Prostate gland (tissue), 2 donors: ENCODE results near the gene CCNT2. TPM values are rescaled to one million over a fixed set of nuclear protein-coding genes. Genes with fewer than 3 reads are reported as not detected.

Experiments
- DNase-seq: peaks from one replicate; pipeline ENCODE4 v3.0.0-alpha.2; 2019; ENCODE audit warnings: low spot score
- H3K27ac ChIP-seq, 2 donors: fragments of 200-600 bp; sonication (generic); 2 replicates each; pipeline ENCODE4 v1.5.1; 2017 to 2019
- H3K27me3 ChIP-seq: fragments of 200-600 bp; sonication (generic); replicated peaks from 2 replicates; pipeline ENCODE4 v1.5.1; 2019; ENCODE audit not compliant: insufficient read depth
- H3K36me3 ChIP-seq, 2 donors: fragments of 200-600 bp; sonication (generic); 1 replicate in 1 of 2; 2 replicates in 1 of 2; pipeline versions ENCODE4 v1.5.1 to v1.8.1; 2017 to 2019
- H3K4me1 ChIP-seq: fragments of 200-600 bp; sonication (generic); replicated peaks from 2 replicates; pipeline ENCODE4 v1.5.1; 2019
- H3K4me3 ChIP-seq, 2 donors: fragments of 200-600 bp; sonication (generic); 2 replicates each; pipeline ENCODE4 v1.5.1; 2017 to 2019
- H3K9me3 ChIP-seq: fragments of 200-600 bp; sonication (generic); 2 replicates; pipeline ENCODE4 v1.5.1; 2017
- POLR2A ChIP-seq: fragments of 450-650 bp; IDR thresholded peaks from one replicate; pipeline ENCODE4 v1.6.1; 2016; ENCODE audit warnings: antibody characterized with exemption, mild to moderate bottlenecking
- POLR2AphosphoS5 ChIP-seq: sonication (generic); formaldehyde crosslinking; IDR thresholded peaks from one replicate; pipeline ENCODE4 v1.6.1; 2017; ENCODE audit warnings: antibody characterized with exemption
- WGBS: methylation state at CpG from one replicate; pipeline ENCODE4 v1.1.5; 2018; 5-methylcytosine and 5-hydroxymethylcytosine counted together
- intact Hi-C: fragments of 100-400 bp; cut with DNase I; formaldehyde crosslinking; loops from one replicate; pipeline ENCODE4 v1.14.2; 2022
- total RNA-seq, 2 donors: library from RNA; depleted of rRNA; stranded (reverse); fragments of >200 nt; gene quantifications; one replicate each; pipeline ENCODE4 v1.1.0, GENCODE V29; 2016
- TF ChIP-seq, protein P1 (sequence below), 4 experiments: fragments of 200-600 bp in 2 of 4; fragments of 450-650 bp in 2 of 4; sonication (generic) in 2 of 4; IDR thresholded peaks; 1 replicate in 3 of 4; 2 replicates in 1 of 4; pipeline ENCODE4 v1.5.1; 2016 to 2019; ENCODE audit warnings: antibody characterized with exemption in 4 of 4, mild to moderate bottlenecking in 2 of 4, moderate library complexity in 2 of 4

CCNT2 gene
- total RNA-seq, 2 donors from 2014 or later = 24.1 to 34.8 TPM

DNA sequence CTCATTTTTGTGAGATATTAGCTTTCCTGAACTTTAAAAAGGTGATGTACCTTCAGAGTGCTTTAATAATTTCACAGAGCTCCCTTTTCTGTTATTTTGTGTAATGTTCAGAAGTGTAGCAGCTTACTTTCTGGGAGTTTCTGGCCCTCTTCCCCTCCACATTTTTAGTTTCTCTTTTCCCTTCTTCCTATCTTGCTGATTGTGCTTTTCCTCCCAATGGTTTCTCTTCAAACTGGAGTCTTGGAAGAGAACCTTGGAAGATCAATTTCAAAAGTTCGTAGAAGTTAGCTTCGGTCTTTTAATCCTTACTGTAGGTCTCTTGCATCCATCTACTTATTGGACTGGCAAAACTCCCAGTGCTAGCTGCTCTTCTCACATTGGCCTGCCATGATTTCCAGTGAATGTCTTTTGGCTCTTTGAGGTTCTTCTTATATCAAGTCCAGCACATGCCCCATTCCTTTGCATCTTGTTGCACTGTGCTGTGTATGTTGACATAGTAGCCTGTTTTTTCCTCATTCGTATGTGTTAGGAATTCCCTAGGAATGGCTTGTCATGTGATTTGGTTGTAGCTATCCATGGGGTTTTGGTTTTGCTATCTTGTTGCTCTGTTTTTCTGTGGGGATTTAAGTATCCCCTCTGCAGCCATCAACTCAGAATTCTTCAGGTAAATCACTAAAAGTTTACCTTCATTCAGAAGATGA is 7.8 kb downstream of the CCNT2 start:
- WGBS = 74% methylated on average over 3 of the region's 3 CpGs
- TF ChIP-seq POLR2A (no peak), POLR2AphosphoS5 (no peak)
- TF ChIP-seq, protein P1, sequence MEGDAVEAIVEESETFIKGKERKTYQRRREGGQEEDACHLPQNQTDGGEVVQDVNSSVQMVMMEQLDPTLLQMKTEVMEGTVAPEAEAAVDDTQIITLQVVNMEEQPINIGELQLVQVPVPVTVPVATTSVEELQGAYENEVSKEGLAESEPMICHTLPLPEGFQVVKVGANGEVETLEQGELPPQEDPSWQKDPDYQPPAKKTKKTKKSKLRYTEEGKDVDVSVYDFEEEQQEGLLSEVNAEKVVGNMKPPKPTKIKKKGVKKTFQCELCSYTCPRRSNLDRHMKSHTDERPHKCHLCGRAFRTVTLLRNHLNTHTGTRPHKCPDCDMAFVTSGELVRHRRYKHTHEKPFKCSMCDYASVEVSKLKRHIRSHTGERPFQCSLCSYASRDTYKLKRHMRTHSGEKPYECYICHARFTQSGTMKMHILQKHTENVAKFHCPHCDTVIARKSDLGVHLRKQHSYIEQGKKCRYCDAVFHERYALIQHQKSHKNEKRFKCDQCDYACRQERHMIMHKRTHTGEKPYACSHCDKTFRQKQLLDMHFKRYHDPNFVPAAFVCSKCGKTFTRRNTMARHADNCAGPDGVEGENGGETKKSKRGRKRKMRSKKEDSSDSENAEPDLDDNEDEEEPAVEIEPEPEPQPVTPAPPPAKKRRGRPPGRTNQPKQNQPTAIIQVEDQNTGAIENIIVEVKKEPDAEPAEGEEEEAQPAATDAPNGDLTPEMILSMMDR (IDR thresholded peaks at IDR 0.05) = no peak
- DNase-seq = no peak
- Histone ChIP-seq H3K9me3 (no peaks in the 10 kb centered on the region), H3K27me3 (no peaks in the 10 kb centered on the region), H3K4me1 (peaks cover 12% of the 10 kb centered on the region), H3K36me3 (no peaks in the 10 kb centered on the region), H3K4me3 (no peak overlapping the region), H3K27ac (no peak overlapping the region)
- intact Hi-C loops = no loop called here

- Histone ChIP-seq H3K4me1 (peaks cover 11% of the 10 kb centered on the region), H3K9me3 (no peaks in the 10 kb centered on the region), H3K4me3 (no peak overlapping the region), H3K36me3 (no peaks in the 10 kb centered on the region), H3K27ac (no peak overlapping the region), H3K27me3 (no peaks in the 10 kb centered on the region)
- intact Hi-C loops = no loop called here
- 85% methylated on average over 3 of the region's 3 CpGs for WGBS
- TF ChIP-seq, protein P1 (IDR thresholded peaks at IDR 0.05) = no peak
- TF ChIP-seq POLR2A (no peak), POLR2AphosphoS5 (no peak)
- DNase-seq = no peak
These were observed 8.6 kb downstream of the CCNT2 start for GRCh38 chr2:134927195-134927594.

DNA sequence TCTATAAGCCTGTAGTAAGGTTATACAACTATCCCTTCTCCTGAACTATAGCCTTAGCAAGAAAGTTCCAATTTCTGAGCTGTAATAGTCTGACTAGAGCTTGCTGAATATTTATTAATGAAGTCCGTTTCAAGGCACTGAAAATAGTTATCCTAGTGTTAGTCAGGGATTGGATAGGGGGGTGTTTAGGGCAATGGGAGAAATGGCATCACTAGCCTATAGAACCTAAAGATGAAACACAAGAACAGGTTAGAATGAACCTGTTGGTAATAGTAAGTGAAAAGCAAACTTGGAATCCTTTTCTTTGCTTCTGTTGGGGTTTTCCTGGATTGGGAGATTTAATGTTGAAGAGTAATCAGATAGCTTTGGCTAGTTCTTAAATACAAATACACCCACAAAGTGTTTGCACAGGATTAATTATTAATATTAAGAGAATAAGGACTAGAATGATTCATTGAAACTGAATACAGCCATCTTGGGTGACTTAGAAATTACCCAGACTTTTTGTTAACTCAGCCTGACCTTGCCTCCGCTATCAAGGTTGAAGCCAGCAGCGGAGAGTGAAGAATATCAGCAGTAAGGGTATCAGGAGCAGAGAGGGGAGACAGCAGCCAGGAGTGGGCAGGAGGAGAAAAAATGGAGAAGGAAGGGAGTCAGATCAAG is 14.4 kb downstream of the CCNT2 start:
- Histone ChIP-seq H3K36me3 (no peaks in the 10 kb centered on the region), H3K27me3 (no peaks in the 10 kb centered on the region), H3K4me1 (peaks cover 3% of the 10 kb centered on the region), H3K9me3 (no peaks in the 10 kb centered on the region), H3K4me3 (no peak overlapping the region), H3K27ac (no peak overlapping the region)
- DNase-seq = no peak
- TF ChIP-seq, protein P1 (IDR thresholded peaks at IDR 0.05) = no peak
- TF ChIP-seq POLR2A (no peak), POLR2AphosphoS5 (no peak)
- intact Hi-C loops = no loop called here
- 90% methylated on average over 3 of the region's 3 CpGs for WGBS

DNA sequence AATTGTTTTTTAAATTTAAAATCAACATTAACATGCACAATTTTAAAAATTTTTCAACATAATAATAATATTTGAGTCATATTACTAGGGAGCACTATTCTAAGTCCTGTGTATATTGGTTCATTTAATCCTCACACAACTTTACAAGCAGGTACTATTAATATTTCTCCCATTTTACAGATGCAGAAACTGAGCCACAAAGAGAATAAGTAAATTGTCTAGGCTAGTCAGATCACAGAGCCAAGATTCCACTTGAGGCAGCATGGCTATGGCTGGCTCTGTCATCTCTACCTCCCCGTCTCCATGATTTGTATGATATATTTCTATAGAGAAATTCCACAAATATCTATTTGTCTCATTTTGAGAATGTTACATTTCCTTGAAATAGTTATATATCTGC is 15.1 kb downstream of the CCNT2 start:
- Histone ChIP-seq H3K36me3 (no peaks in the 10 kb centered on the region), H3K9me3 (no peaks in the 10 kb centered on the region), H3K4me3 (no peak overlapping the region), H3K4me1 (peaks cover 3% of the 10 kb centered on the region), H3K27ac (no peak overlapping the region), H3K27me3 (no peaks in the 10 kb centered on the region)
- WGBS = 98% methylated on average over 1 of the region's 1 CpG
- intact Hi-C loops = no loop called here
- TF ChIP-seq POLR2A = no peak
- TF ChIP-seq, protein P1 (IDR thresholded peaks at IDR 0.05) = no peak
- TF ChIP-seq POLR2AphosphoS5 = no peak
- no peak for DNase-seq

GRCh38 chr2:134934150-134934549 is 15.5 kb downstream of the CCNT2 start:
- no peak overlapping the region for H3K27ac ChIP-seq
- H3K27me3 ChIP-seq = no peaks in the 10 kb centered on the region
- WGBS = 53% methylated on average over 2 of the region's 2 CpGs
- no peak for DNase-seq
- no peak overlapping the region for H3K4me3 ChIP-seq
- no peak for TF ChIP-seq POLR2AphosphoS5
- TF ChIP-seq POLR2A = no peak
- TF ChIP-seq, protein P1 (IDR thresholded peaks at IDR 0.05) = no peak
- no peaks in the 10 kb centered on the region for H3K36me3 ChIP-seq
- intact Hi-C loops = no loop called here
- no peaks in the 10 kb centered on the region for H3K9me3 ChIP-seq
- H3K4me1 ChIP-seq = peaks cover 3% of the 10 kb centered on the region
